ENCODE data around the gene PRF1. TPM values are rescaled to one million over a fixed set of nuclear protein-coding genes. Genes with fewer than 3 reads are reported as not detected.

The PRF1 gene
- total and polyA plus RNA-seq, 2 donors from 2014 or later: 1.4 to 8.8 TPM

GRCh38 chr10:70626056-70626455 lies 23.5 kb upstream of the PRF1 start:
- intact Hi-C loops (cut with DNase I): no loop called here
- FAIRE-seq: no peak
- TF ChIP-seq CTCF (IDR thresholded peaks at IDR 0.05; ENCODE audit: borderline replicate concordance, extremely low read depth, insufficient read depth): no peak

GRCh38 chr10:70622981-70623844 lies 20.7 kb upstream of the PRF1 start:
- no peaks in the 10 kb centered on the region for H3K4me1 ChIP-seq (ENCODE audit: control insufficient read depth in 2 of 3, insufficient read depth in 2 of 3, low read depth in 1 of 3, low read length in 3 of 3)
- peaks cover 0 to 11% (median 0%) of the 10 kb centered on the region in 3 donors for H3K9me3 ChIP-seq (ENCODE audit: control insufficient read depth in 2 of 3, insufficient read depth in 1 of 3, low read length in 3 of 3)
- intact Hi-C loops (cut with DNase I): no loop called here
- no peak overlapping the region for H3K9ac ChIP-seq (ENCODE audit: low read length in 3 of 3)
- H3K36me3 ChIP-seq (ENCODE audit: control insufficient read depth in 2 of 3, insufficient read depth in 3 of 3, low read length in 3 of 3): no peaks in the 10 kb centered on the region
- FAIRE-seq (no peak), DNase-seq (no peak)
- no peaks in the 10 kb centered on the region for H3K27me3 ChIP-seq (ENCODE audit: control insufficient read depth, insufficient read depth, low read length)
- no peak for TF ChIP-seq CTCF (IDR thresholded peaks at IDR 0.05; ENCODE audit: borderline replicate concordance, extremely low read depth, insufficient read depth)
- no peak overlapping the region for H3K27ac ChIP-seq (ENCODE audit: low read depth in 2 of 2, low read length in 2 of 2)
- no peak overlapping the region for H3K4me3 ChIP-seq (ENCODE audit: low read length in 3 of 3)

More at GRCh38 chr10:70626056-70626455, 23.5 kb upstream of the PRF1 start:
- DNase-seq: no peak
- Histone ChIP-seq H3K4me3 (ENCODE audit: low read length in 3 of 3) (no peak overlapping the region), H3K27me3 (ENCODE audit: control insufficient read depth, insufficient read depth, low read length) (no peaks in the 10 kb centered on the region), H3K27ac (ENCODE audit: low read depth in 2 of 2, low read length in 2 of 2) (no peak overlapping the region), H3K9ac (ENCODE audit: low read length in 3 of 3) (no peak overlapping the region), H3K36me3 (ENCODE audit: control insufficient read depth in 2 of 3, insufficient read depth in 3 of 3, low read length in 3 of 3) (no peaks in the 10 kb centered on the region), H3K9me3 (ENCODE audit: control insufficient read depth in 2 of 3, insufficient read depth in 1 of 3, low read length in 3 of 3) (peaks cover 0 to 3% (median 0%) of the 10 kb centered on the region in 3 donors), H3K4me1 (ENCODE audit: control insufficient read depth in 2 of 3, insufficient read depth in 2 of 3, low read depth in 1 of 3, low read length in 3 of 3) (no peaks in the 10 kb centered on the region)

- Histone ChIP-seq H3K9ac (ENCODE audit: low read length in 3 of 3) (no peak overlapping the region), H3K27me3 (ENCODE audit: control insufficient read depth, insufficient read depth, low read length) (no peaks in the 10 kb centered on the region), H3K4me3 (ENCODE audit: low read length in 3 of 3) (no peak overlapping the region), H3K27ac (ENCODE audit: low read depth in 2 of 2, low read length in 2 of 2) (no peak overlapping the region), H3K4me1 (ENCODE audit: control insufficient read depth in 2 of 3, insufficient read depth in 2 of 3, low read depth in 1 of 3, low read length in 3 of 3) (no peaks in the 10 kb centered on the region), H3K9me3 (ENCODE audit: control insufficient read depth in 2 of 3, insufficient read depth in 1 of 3, low read length in 3 of 3) (peaks cover 0 to 11% (median 0%) of the 10 kb centered on the region in 3 donors), H3K36me3 (ENCODE audit: control insufficient read depth in 2 of 3, insufficient read depth in 3 of 3, low read length in 3 of 3) (no peaks in the 10 kb centered on the region)
- no peak for TF ChIP-seq CTCF (IDR thresholded peaks at IDR 0.05; ENCODE audit: borderline replicate concordance, extremely low read depth, insufficient read depth)
- intact Hi-C loops (cut with DNase I): no loop called here
- DNase-seq (no peak), FAIRE-seq (no peak)
These were observed 20.0 kb upstream of the PRF1 start for GRCh38 chr10:70622541-70622940.

Data from kidney (tissue), 14 donors.